Raji (cell line): ENCODE data around the gene APC2.

Source experiments
- POLR2A ChIP-seq: IDR thresholded peaks from 2 replicates; pipeline ENCODE4 v1.6.1; 2011; ENCODE audit warnings: low read depth, low read length, control low read depth; ENCODE audit not compliant: insufficient read depth

Gene APC2

GRCh38 chr19:1486720-1487575 lies 37.0 kb downstream of the APC2 start:
- no peak for TF ChIP-seq POLR2A

GRCh38 chr19:1487576-1488281 lies 37.8 kb downstream of the APC2 start:
- TF ChIP-seq POLR2A: no peak

GRCh38 chr19:1488282-1488601 lies 38.3 kb downstream of the APC2 start:
- TF ChIP-seq POLR2A: no peak

- TF ChIP-seq POLR2A: no peak
These were observed 39.8 kb downstream of the APC2 start for GRCh38 chr19:1489463-1490310.

GRCh38 chr19:1490311-1491113 lies 40.6 kb downstream of the APC2 start, which contains the start of gene PCSK4:
Gene PCSK4, minus strand, starts transcription at chr19:1490350. Its CDS starts 4 bp downstream, at chr19:1490346.
- TF ChIP-seq POLR2A: peak; percentile 49

GRCh38 chr19:1491114-1491848 lies 41.4 kb downstream of the APC2 start, which contains the start of gene REEP6:
Gene REEP6, plus strand, starts transcription at chr19:1491181. Its CDS starts 89 bp downstream, at chr19:1491270.
- peak; percentile 77 for TF ChIP-seq POLR2A

- TF ChIP-seq POLR2A: no peak
These were observed 41.9 kb downstream of the APC2 start for GRCh38 chr19:1491849-1492170.

GRCh38 chr19:1492474-1493006 lies 42.6 kb downstream of the APC2 start:
- no peak for TF ChIP-seq POLR2A

- no peak for TF ChIP-seq POLR2A
These were observed 44.3 kb downstream of the APC2 start for GRCh38 chr19:1494115-1494815.

- no peak for TF ChIP-seq POLR2A
These were observed 45.3 kb downstream of the APC2 start for GRCh38 chr19:1495051-1495798.

GRCh38 chr19:1495799-1496713 lies 46.1 kb downstream of the APC2 start:
- no peak for TF ChIP-seq POLR2A

GRCh38 chr19:1496714-1497577 lies 47.0 kb downstream of the APC2 start:
- 0 out of 2 replicates have a peak, but pooled peaks have one; percentile 22 for TF ChIP-seq POLR2A
